ENCODE measurements around the gene ZNF784.

The ZNF784 gene

GRCh38 chr19:55602104-55603001 is 22.0 kb downstream of the ZNF784 start:
- WGBS (ENCODE audit: insufficient coverage, insufficient read length), result no CpG with 5 or more reads among the region's 60 CpGs
- no peaks in the 10 kb centered on the region for H3K9me3 ChIP-seq (ENCODE audit: control insufficient read depth, insufficient read depth, low read length)
- no peaks in the 10 kb centered on the region for H3K27me3 ChIP-seq (ENCODE audit: control insufficient read depth, insufficient read depth, low read length)
- no peak for DNase-seq (ENCODE audit: low read depth, low spot score)
- no peak overlapping the region for H3K4me3 ChIP-seq (ENCODE audit: low read length)
- H3K27ac ChIP-seq (ENCODE audit: low read length), result no peak overlapping the region
- peaks cover 1% of the 10 kb centered on the region for H3K4me1 ChIP-seq (ENCODE audit: control insufficient read depth, insufficient read depth, low read length)
- no peaks in the 10 kb centered on the region for H3K36me3 ChIP-seq (ENCODE audit: control insufficient read depth, insufficient read depth, low read length)

- Histone ChIP-seq H3K36me3 (ENCODE audit: control insufficient read depth, insufficient read depth, low read length) (no peaks in the 10 kb centered on the region), H3K4me1 (ENCODE audit: control insufficient read depth, insufficient read depth, low read length) (peaks cover 1% of the 10 kb centered on the region), H3K4me3 (ENCODE audit: low read length) (no peak overlapping the region; the same call in 1 of the 2 replicates), H3K27ac (ENCODE audit: low read length) (no peak overlapping the region), H3K9me3 (ENCODE audit: control insufficient read depth, insufficient read depth, low read length) (no peaks in the 10 kb centered on the region), H3K27me3 (ENCODE audit: control insufficient read depth, insufficient read depth, low read length) (no peaks in the 10 kb centered on the region)
- no peak for DNase-seq (ENCODE audit: low read depth, low spot score)
- no CpG with 5 or more reads among the region's 4 CpGs for WGBS (ENCODE audit: insufficient coverage, insufficient read length)
Measured at GRCh38 chr19:55601084-55601483, 23.3 kb downstream of the ZNF784 start.

- Histone ChIP-seq H3K36me3 (ENCODE audit: control insufficient read depth, insufficient read depth, low read length) (no peaks in the 10 kb centered on the region), H3K9me3 (ENCODE audit: control insufficient read depth, insufficient read depth, low read length) (no peaks in the 10 kb centered on the region), H3K4me3 (ENCODE audit: low read length) (peak overlapping the region; percentile 68; the same call in 1 of the 2 replicates), H3K27me3 (ENCODE audit: control insufficient read depth, insufficient read depth, low read length) (no peaks in the 10 kb centered on the region), H3K27ac (ENCODE audit: low read length) (no peak overlapping the region), H3K4me1 (ENCODE audit: control insufficient read depth, insufficient read depth, low read length) (peaks cover 1% of the 10 kb centered on the region)
- DNase-seq (ENCODE audit: low read depth, low spot score), result no peak
- no CpG with 5 or more reads among the region's 15 CpGs for WGBS (ENCODE audit: insufficient coverage, insufficient read length)
Measured at GRCh38 chr19:55600662-55601028, 23.7 kb downstream of the ZNF784 start.

GRCh38 chr19:55599842-55600661 is 24.3 kb downstream of the ZNF784 start, which contains the start of gene ZNF524:
Gene ZNF524 (plus strand): TSS chr19:55600288. CDS start chr19:55602113, 1,825 bp downstream.
- no peak within 1 kb of the TSS for H3K27ac ChIP-seq (ENCODE audit: low read length)
- no peaks in the 10 kb centered on the region for H3K9me3 ChIP-seq (ENCODE audit: control insufficient read depth, insufficient read depth, low read length)
- WGBS (ENCODE audit: insufficient coverage, insufficient read length), result no CpG with 5 or more reads among the region's 97 CpGs
- H3K36me3 ChIP-seq (ENCODE audit: control insufficient read depth, insufficient read depth, low read length), result no peaks in the 10 kb centered on the region
- no peaks in the 10 kb centered on the region for H3K27me3 ChIP-seq (ENCODE audit: control insufficient read depth, insufficient read depth, low read length)
- peak within 1 kb of the TSS; percentile 68; the same call in 1 of the 2 replicates for H3K4me3 ChIP-seq (ENCODE audit: low read length)
- H3K4me1 ChIP-seq (ENCODE audit: control insufficient read depth, insufficient read depth, low read length), result peaks cover 1% of the 10 kb centered on the region
- DNase-seq (ENCODE audit: low read depth, low spot score), result no peak

GRCh38 chr19:55599468-55599841 is 24.9 kb downstream of the ZNF784 start, which contains the start of gene FIZ1:
Gene FIZ1 (minus strand): TSS chr19:55599517. CDS start chr19:55597865, 1,652 bp downstream.
- no CpG with 5 or more reads among the region's 23 CpGs for WGBS (ENCODE audit: insufficient coverage, insufficient read length)
- no peaks in the 10 kb centered on the region for H3K9me3 ChIP-seq (ENCODE audit: control insufficient read depth, insufficient read depth, low read length)
- no peaks in the 10 kb centered on the region for H3K27me3 ChIP-seq (ENCODE audit: control insufficient read depth, insufficient read depth, low read length)
- peak within 1 kb of the TSS; percentile 68; the same call in 1 of the 2 replicates for H3K4me3 ChIP-seq (ENCODE audit: low read length)
- H3K27ac ChIP-seq (ENCODE audit: low read length), result no peak within 1 kb of the TSS
- H3K36me3 ChIP-seq (ENCODE audit: control insufficient read depth, insufficient read depth, low read length), result no peaks in the 10 kb centered on the region
- peaks cover 1% of the 10 kb centered on the region for H3K4me1 ChIP-seq (ENCODE audit: control insufficient read depth, insufficient read depth, low read length)
- DNase-seq (ENCODE audit: low read depth, low spot score), result no peak

- DNase-seq (ENCODE audit: low read depth, low spot score), result peak; percentile 94
- H3K4me1 ChIP-seq (ENCODE audit: control insufficient read depth, insufficient read depth, low read length), result peaks cover 1% of the 10 kb centered on the region
- no peaks in the 10 kb centered on the region for H3K9me3 ChIP-seq (ENCODE audit: control insufficient read depth, insufficient read depth, low read length)
- H3K27ac ChIP-seq (ENCODE audit: low read length), result no peak overlapping the region
- no peaks in the 10 kb centered on the region for H3K36me3 ChIP-seq (ENCODE audit: control insufficient read depth, insufficient read depth, low read length)
- WGBS (ENCODE audit: insufficient coverage, insufficient read length), result no CpG with 5 or more reads among the region's 26 CpGs
- peak overlapping the region; percentile 68; the same call in 1 of the 2 replicates for H3K4me3 ChIP-seq (ENCODE audit: low read length)
- H3K27me3 ChIP-seq (ENCODE audit: control insufficient read depth, insufficient read depth, low read length), result no peaks in the 10 kb centered on the region
Measured at GRCh38 chr19:55598719-55599467, 25.5 kb downstream of the ZNF784 start.

- no peak overlapping the region for H3K27ac ChIP-seq (ENCODE audit: low read length)
- no peaks in the 10 kb centered on the region for H3K9me3 ChIP-seq (ENCODE audit: control insufficient read depth, insufficient read depth, low read length)
- no peaks in the 10 kb centered on the region for H3K36me3 ChIP-seq (ENCODE audit: control insufficient read depth, insufficient read depth, low read length)
- H3K4me1 ChIP-seq (ENCODE audit: control insufficient read depth, insufficient read depth, low read length), result no peaks in the 10 kb centered on the region; the same call in none of the 2 replicates
- no peak overlapping the region for H3K4me3 ChIP-seq (ENCODE audit: low read length)
- WGBS (ENCODE audit: insufficient coverage, insufficient read length), result no CpG with 5 or more reads among the region's 9 CpGs
- no peak for DNase-seq (ENCODE audit: low read depth, low spot score)
- no peaks in the 10 kb centered on the region for H3K27me3 ChIP-seq (ENCODE audit: control insufficient read depth, insufficient read depth, low read length)
Measured at GRCh38 chr19:55598034-55598433, 26.3 kb downstream of the ZNF784 start.

- H3K9me3 ChIP-seq (ENCODE audit: control insufficient read depth, insufficient read depth, low read length), result no peaks in the 10 kb centered on the region
- DNase-seq (ENCODE audit: low read depth, low spot score), result no peak
- H3K27me3 ChIP-seq (ENCODE audit: control insufficient read depth, insufficient read depth, low read length), result no peaks in the 10 kb centered on the region
- H3K27ac ChIP-seq (ENCODE audit: low read length), result no peak overlapping the region
- H3K4me3 ChIP-seq (ENCODE audit: low read length), result no peak overlapping the region
- peaks cover under 1% of the 10 kb centered on the region for H3K4me1 ChIP-seq (ENCODE audit: control insufficient read depth, insufficient read depth, low read length)
- WGBS (ENCODE audit: insufficient coverage, insufficient read length), result no CpG with 5 or more reads among the region's 30 CpGs
- H3K36me3 ChIP-seq (ENCODE audit: control insufficient read depth, insufficient read depth, low read length), result no peaks in the 10 kb centered on the region; the same call in 1 of the 2 replicates
Measured at GRCh38 chr19:55597501-55597921, 26.9 kb downstream of the ZNF784 start.

- no peaks in the 10 kb centered on the region for H3K9me3 ChIP-seq (ENCODE audit: control insufficient read depth, insufficient read depth, low read length)
- no CpG with 5 or more reads among the region's 3 CpGs for WGBS (ENCODE audit: insufficient coverage, insufficient read length)
- no peak overlapping the region for H3K27ac ChIP-seq (ENCODE audit: low read length)
- no peaks in the 10 kb centered on the region for H3K27me3 ChIP-seq (ENCODE audit: control insufficient read depth, insufficient read depth, low read length)
- DNase-seq (ENCODE audit: low read depth, low spot score), result no peak
- H3K4me3 ChIP-seq (ENCODE audit: low read length), result no peak overlapping the region
- H3K4me1 ChIP-seq (ENCODE audit: control insufficient read depth, insufficient read depth, low read length), result peaks cover 2% of the 10 kb centered on the region
- H3K36me3 ChIP-seq (ENCODE audit: control insufficient read depth, insufficient read depth, low read length), result no peaks in the 10 kb centered on the region; the same call in 1 of the 2 replicates
Measured at GRCh38 chr19:55596304-55596703, 28.1 kb downstream of the ZNF784 start.
